ENCODE results near the gene FGF7.
"Not testable (repeated sequence)": the region's sequence is repeated elsewhere in the genome, so short reads cannot be mapped to it uniquely, and the experiment has no call there.

FGF7 gene, protein sequence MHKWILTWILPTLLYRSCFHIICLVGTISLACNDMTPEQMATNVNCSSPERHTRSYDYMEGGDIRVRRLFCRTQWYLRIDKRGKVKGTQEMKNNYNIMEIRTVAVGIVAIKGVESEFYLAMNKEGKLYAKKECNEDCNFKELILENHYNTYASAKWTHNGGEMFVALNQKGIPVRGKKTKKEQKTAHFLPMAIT

DNA sequence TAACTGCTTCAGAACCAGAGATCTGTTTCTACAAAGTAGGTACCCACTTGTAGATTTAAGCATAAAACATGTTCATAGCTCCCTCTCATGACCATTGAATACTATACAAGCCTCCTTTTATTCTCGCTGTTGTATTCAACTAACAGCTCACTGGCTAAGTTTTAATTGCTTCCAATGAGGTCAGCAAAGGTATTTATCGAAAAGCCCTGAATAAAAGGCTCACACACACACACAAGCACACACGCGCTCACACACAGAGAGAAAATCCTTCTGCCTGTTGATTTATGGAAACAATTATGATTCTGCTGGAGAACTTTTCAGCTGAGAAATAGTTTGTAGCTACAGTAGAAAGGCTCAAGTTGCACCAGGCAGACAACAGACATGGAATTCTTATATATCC, at the start of gene FGF7:
TSS of gene FGF7 (plus strand) at position 222 of the 400 bp plus-strand sequence. CDS start 1,056 bp downstream, outside the sequence.
- DNase-seq, result no peak

DNA sequence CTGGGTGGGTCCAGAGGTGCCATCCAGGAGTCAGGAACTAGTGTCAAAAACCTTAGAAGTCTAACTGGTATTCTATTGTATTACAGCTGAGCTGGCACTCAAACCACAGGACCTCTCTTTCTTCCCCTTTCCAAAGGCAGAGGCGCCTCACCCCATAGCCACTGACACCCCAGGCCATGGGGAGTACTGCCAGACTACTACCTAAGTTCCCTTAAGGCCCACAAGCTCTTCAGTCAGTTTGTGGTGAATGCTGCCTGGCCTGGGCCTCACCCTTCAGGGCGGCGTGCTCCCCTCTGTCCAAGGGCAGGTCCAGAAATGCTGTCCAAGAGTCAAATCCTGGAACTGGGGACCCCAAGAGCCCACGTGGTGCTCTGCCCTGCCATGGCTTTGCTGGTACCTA, 43.0 kb upstream of the FGF7 start:
- DNase-seq, result no peak

- DNase-seq, result no peak
These were observed 42.1 kb upstream of the FGF7 start for GRCh38 chr15:49380912-49381311.

DNA sequence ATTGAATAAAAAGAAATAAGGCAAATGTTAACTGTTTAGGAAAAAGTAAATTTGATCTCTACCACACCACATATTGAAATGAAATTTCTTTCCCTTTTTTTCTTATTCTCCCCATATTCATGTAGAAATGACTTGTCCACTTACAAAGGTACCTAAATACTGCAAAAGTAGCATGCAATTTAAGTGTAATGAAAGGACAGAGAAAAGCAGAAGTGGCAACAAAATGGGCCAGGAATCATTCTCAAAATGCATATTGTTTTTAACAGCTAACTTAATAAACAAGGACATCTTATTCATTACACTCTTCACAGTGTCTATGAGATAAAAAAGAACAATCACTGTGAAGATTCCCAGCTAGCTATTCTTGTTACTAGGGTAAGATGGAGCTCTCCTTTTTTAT, 40.6 kb upstream of the FGF7 start:
- no peak for DNase-seq

GRCh38 chr15:49383266-49383665, 39.8 kb upstream of the FGF7 start:
- DNase-seq, result no peak

DNA sequence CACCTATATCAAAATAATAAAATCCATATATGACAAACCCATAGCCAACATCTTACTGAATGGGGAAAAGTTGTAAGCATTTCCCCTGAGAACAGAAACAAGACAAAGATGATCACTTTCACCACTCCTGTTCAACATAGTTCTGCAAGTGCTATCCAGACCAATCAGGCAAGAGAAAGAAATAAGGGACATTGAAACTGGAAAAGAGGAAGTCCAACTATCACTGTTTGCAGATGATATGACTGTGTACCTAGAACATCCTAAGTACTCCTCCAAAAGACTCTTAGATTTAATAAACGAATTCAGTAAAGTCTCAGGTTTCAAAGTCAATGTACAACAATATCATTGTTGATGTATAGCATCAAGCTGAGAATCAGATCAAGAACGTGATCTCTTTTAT, 35.6 kb upstream of the FGF7 start:
- no peak for DNase-seq

DNA sequence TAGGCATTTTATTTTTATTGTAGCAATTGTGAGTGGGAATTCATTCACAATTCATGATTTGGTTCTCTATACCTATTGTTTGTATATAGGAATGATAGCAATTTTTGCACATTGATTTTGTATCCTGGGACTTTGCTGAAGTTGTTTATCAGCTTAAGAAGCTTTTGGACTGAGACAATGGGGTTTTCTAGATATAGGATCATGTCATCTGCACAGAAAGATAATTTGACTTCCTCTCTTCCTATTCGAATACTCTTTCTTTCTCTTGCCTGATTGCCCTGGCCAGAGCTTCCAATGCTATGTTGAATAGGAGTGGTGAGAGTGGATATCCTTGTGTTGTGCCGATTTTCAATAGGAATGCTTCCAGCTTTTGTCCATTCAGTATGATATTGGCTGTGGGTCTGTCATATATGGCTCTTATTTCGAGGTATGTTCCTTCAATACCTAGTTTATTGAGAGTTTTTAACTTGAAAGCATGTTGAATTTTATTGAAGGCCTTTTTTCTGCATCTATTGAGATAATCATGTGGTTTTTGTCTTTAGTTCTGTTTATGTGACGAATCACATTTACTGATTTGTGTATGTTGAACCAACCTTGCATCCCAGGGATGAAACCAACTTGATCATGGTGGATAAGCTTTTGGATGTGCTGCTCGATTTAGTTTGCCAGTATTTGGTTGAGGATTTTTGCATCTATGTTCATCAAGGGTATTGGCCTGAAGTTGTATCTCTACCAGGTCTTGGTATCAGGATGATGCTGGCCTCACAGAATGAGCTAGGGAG, 20.3 kb upstream of the FGF7 start:
- DNase-seq, result not testable (repeated sequence)

GRCh38 chr15:49406352-49407118, 16.5 kb upstream of the FGF7 start:
- no peak for DNase-seq

- DNase-seq, result no peak
These were observed 12.4 kb upstream of the FGF7 start for GRCh38 chr15:49410641-49411040.

DNA sequence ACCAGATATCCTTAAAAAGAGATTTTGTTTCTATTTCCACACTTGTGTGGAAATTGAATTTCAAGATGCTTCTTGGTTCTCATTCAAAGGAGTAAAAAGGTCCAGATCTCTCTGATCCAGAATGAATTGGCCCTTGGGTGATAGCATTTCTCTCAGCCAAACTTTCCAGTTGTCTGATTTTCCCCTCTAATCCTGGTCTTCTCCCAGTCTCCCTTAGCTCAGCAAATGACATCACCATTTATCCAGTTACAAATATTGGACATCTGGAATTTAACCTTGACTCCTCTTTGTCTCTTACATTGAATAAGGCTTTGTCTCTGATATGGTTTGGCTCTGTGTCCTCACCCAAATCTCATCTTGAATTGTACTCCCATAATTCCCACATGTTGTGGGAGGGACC, 10.2 kb upstream of the FGF7 start:
- DNase-seq, result no peak

- no peak for DNase-seq
These were observed 7.9 kb upstream of the FGF7 start for GRCh38 chr15:49415149-49415548.

DNA sequence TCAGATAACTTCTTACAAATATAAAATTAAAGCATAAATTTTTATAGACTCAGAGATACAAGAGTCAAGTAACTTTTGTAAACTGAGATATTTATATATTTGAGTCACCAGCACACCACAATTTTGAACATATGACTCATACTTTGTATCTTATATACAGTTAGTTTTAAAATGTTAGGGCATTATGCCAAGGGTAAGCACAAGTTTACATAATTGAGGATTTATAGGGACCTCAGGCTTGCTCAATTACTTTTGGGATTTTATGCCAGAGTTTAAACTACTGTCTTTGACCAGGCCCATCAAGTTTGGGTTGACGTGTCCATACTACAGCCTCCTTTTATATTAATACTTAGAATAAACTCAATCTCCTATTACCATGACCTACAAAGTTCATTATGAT, 7.4 kb upstream of the FGF7 start:
- no peak for DNase-seq

DNA sequence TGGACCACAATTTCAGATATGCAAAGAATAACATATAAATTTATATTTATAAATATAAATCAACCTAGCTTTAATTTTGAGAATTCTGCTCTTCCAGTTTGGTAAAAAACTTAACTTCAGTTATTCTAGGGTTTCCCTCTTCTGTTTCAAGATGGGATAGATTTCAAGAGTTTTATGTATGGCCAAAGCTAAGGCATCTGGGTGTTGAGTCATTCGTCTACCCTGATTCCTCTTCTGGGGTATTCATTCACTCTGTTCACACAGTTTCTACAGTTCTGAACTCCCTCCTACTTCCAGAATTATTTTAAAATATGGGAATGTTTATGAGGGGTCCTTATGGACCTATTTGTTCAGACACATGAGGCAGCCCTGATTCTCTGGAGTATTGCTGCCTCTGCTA, 4.2 kb upstream of the FGF7 start:
- no peak for DNase-seq

DNA sequence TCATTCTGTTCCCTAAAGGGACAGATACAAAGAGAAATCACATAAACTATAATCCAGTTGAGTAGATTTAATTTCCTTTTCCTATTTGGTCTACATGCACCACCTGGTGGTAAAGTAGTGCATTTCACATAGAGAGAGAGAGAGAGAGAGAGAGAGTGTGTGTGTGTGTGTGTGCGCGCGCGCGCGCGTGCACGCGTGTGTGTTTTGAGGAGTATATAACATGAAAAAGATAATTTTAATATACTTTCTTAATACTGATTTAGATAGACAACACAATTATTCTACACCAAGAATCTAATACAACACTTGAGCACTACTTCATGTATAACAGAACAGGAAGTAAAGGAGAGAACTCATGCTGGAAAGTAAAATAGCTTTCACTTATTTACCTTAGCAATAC, 1.1 kb upstream of the FGF7 start:
- peak; percentile 27 for DNase-seq

GRCh38 chr15:49423901-49424550, 984 bp downstream of the FGF7 start:
- DNase-seq, result no peak

DNA sequence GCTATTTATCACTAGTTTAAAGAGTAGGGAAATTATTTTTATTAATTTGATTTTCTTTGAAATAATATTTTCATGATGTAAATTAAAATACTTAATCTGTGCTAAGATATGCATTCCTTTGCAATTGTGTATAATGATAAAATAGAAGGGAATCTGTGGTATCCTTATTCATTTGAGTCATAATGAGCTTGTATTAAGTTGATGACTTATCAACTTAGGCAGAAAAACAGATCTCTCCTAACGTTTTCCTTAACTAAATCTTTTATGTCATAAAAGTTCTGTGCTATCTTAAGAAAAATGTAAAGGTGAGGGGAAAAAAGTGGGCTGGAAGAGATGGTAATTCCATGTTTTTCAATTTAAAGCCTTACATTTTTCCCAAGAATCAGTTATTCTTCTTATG, 1.9 kb downstream of the FGF7 start:
- no peak for DNase-seq

DNA sequence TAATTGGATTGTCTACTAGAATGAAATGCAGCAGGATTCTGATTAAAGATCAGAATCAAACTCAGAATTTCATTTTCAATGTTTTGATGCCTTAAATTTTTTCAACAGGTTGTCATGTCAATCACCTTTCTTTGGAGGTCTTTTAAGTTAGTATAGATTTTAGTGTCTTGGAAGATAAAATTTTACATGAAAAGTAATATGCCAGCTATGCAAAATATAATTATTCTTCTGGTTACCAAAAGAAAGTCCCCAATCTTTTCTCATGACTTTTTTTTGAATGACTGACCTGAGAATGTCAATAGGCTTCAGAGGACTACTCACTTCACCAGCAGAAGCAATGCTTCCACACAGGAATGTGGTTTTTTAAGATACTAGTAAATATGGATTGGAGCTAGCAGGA, 4.3 kb downstream of the FGF7 start:
- no peak for DNase-seq

- no peak for DNase-seq
These were observed 5.5 kb downstream of the FGF7 start for GRCh38 chr15:49428409-49429095.

DNA sequence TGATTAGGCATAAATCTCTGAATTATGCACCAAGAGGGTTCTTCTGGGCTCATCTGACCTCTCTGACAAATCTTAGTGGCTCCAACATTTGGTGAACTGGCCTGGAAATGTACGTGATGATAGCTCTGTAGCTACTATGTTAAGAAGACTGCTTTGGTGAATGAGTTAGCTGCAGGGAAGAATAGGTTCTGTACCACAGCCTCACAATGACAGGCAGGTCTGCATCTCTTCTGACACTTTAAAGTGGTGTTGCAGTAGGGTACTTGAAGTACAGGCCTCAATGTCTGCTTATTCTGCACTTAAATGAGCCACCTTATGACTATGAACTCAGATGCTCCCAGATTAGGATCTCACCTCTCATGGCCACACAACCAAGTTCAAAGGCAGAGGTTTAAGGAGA, 7.0 kb downstream of the FGF7 start:
- DNase-seq, result no peak

GRCh38 chr15:49435174-49435573, 12.1 kb downstream of the FGF7 start:
- DNase-seq, result no peak

DNA sequence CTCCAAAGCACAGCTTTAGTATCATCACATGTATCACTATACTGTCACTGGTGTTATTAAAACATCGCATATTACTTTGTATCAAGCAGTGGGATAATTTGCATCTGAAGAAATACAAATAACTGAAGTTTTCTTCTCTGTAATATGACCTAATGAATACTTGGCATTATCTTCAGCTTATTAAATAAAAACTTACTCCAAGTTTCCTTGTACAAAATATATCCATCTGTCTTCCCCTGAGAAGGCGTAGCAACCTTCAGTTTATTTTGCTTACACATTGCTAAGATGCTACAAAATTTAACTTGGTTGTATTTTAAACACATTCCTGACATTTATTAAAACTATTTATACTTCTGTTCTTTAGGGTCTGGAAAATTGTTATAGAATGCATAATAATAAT, 13.7 kb downstream of the FGF7 start:
- DNase-seq, result no peak

DNA sequence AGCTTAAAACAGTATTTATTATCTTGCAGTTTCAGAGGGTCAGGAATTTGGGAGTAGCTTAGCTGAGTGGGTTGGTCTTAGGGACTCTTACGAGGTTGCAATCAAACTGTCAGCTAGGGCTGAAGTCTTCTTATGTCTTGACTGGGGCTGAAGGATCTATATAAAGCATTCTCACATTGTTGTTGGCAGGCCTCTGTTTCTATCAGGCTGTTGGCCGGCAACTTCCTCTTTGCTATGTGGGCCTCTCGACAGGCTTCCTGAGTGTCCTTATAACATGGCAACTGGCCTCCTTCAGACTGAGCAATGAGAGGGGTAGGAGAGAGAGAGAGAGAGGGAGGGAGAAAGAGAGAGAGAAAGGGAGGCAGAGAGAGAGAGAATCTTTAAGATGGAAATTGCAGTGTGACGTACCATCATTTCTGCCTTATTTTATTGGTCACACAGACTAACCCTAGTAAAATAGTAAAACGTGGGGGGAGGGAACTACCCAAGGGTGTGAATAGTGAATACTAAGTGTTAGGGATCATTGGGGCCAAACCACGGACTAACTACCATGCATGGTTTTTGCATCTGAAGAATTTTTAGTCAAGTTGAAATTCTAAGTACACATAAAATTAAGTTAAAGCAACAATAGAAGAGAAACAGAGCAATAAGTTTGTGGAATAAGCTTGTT, 16.1 kb downstream of the FGF7 start:
- no peak for DNase-seq
